Vagina (tissue), 2 donors: ENCODE results near the gene ELK4.

ENCODE experiments used
- POLR2A ChIP-seq, 2 donors: fragments of 450-650 bp; IDR thresholded peaks; one replicate each; pipeline ENCODE4 v1.6.1; 2017; ENCODE audit warnings: antibody characterized with exemption in 2 of 2, mild to moderate bottlenecking in 2 of 2, moderate library complexity in 2 of 2
- POLR2AphosphoS5 ChIP-seq, 2 donors: sonication (generic); formaldehyde crosslinking; IDR thresholded peaks; one replicate each; pipeline ENCODE4 v1.9.0; 2017; ENCODE audit warnings: antibody characterized with exemption in 2 of 2, mild to moderate bottlenecking in 2 of 2, low read depth in 1 of 2; ENCODE audit not compliant: insufficient read depth in 1 of 2
- TF ChIP-seq, protein P1 (sequence below), 3 experiments: fragments of 450-650 bp in 2 of 3; fragments of 200-600 bp in 1 of 3; sonication (generic) in 1 of 3; IDR thresholded peaks; one replicate each; pipeline ENCODE4 v1.5.1; 2017 to 2019; ENCODE audit warnings: antibody characterized with exemption in 3 of 3, mild to moderate bottlenecking in 2 of 3, moderate library complexity in 2 of 3

DNA sequence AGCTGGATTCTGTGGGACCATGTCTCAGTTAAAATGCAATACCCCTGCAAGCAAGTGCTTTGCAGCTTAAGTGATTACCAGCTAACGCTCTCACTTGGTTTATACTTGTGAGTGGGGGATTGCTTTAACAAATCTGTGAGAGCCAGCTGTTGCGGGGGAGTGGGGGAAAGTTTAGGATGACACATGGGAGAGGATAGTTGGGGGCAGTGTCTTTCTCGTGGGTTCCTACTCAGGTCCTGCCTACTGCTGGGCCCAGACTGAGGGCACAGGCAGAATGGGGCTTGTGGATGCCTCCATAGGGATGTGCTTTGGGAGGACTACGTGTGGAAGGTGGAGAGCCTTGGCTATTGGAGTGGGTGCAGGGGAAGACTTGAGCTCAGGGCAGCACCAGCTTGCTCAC is 60.1 kb downstream of the ELK4 start:
- TF ChIP-seq, protein P1, sequence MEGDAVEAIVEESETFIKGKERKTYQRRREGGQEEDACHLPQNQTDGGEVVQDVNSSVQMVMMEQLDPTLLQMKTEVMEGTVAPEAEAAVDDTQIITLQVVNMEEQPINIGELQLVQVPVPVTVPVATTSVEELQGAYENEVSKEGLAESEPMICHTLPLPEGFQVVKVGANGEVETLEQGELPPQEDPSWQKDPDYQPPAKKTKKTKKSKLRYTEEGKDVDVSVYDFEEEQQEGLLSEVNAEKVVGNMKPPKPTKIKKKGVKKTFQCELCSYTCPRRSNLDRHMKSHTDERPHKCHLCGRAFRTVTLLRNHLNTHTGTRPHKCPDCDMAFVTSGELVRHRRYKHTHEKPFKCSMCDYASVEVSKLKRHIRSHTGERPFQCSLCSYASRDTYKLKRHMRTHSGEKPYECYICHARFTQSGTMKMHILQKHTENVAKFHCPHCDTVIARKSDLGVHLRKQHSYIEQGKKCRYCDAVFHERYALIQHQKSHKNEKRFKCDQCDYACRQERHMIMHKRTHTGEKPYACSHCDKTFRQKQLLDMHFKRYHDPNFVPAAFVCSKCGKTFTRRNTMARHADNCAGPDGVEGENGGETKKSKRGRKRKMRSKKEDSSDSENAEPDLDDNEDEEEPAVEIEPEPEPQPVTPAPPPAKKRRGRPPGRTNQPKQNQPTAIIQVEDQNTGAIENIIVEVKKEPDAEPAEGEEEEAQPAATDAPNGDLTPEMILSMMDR (IDR thresholded peaks at IDR 0.05) = no peak
- TF ChIP-seq POLR2A (IDR thresholded peaks at IDR 0.05) (no peak), POLR2AphosphoS5 (IDR thresholded peaks at IDR 0.05; ENCODE audit: insufficient read depth in 1 of 2, low read depth in 1 of 2) (no peak)
